AG09319 (cell line): Measurements from ENCODE around the gene ZNF714.

Source experiments
- DNase-seq: peaks from one replicate; pipeline ENCODE4 v3.0.0-alpha.2; 2010; ENCODE audit warnings: low read depth; ENCODE audit errors: extremely low read depth
- TF ChIP-seq, protein P1 (sequence below): IDR thresholded peaks from 2 replicates; pipeline ENCODE4 v1.5.1; 2011; ENCODE audit warnings: low read depth, mild to moderate bottlenecking, inconsistent platforms, low read length, moderate library complexity

The ZNF714 gene

DNA sequence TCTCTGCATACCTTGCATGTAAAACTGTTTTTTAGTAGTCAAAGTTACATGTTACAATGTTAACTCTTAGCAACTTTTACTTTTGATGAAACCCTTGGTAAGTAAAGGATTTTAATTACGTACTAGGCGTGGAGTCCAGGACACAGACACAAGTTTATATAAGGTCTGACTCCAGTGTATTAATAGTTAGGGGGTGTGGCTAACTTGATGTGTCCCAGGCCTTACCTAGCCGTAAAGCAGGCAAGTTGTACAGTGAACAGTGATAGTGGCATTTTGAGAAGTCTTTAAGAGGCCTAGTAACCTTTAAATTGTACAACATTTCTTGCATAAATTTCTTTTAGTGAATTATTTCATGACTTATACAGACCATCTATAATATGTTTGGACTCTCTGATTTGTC is 5.9 kb downstream of the ZNF714 start:
- TF ChIP-seq, protein P1, sequence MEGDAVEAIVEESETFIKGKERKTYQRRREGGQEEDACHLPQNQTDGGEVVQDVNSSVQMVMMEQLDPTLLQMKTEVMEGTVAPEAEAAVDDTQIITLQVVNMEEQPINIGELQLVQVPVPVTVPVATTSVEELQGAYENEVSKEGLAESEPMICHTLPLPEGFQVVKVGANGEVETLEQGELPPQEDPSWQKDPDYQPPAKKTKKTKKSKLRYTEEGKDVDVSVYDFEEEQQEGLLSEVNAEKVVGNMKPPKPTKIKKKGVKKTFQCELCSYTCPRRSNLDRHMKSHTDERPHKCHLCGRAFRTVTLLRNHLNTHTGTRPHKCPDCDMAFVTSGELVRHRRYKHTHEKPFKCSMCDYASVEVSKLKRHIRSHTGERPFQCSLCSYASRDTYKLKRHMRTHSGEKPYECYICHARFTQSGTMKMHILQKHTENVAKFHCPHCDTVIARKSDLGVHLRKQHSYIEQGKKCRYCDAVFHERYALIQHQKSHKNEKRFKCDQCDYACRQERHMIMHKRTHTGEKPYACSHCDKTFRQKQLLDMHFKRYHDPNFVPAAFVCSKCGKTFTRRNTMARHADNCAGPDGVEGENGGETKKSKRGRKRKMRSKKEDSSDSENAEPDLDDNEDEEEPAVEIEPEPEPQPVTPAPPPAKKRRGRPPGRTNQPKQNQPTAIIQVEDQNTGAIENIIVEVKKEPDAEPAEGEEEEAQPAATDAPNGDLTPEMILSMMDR, result no peak

DNA sequence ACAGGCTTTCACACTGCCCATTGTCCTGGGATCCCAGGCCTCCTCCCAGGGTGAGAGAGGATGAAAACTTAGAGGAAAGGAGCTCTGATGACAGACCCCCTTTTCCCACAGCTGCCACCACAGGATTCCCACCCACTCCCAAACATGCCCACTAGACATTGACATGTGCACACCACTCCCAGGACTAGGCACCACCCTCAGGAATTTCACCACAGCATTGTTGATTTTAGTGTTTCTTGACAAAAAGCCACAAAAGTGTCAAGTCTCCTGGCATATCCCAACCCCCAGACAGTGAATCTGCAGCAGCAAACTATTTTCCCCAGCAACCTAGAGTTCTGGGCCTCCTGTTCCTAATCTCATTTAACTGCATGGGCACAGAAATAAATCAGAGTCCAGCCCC is 10.1 kb downstream of the ZNF714 start:
- TF ChIP-seq, protein P1, result no peak
- no peak for DNase-seq

More for the DNA sequence above, 5.9 kb downstream of the ZNF714 start:
- DNase-seq, result no peak

DNA sequence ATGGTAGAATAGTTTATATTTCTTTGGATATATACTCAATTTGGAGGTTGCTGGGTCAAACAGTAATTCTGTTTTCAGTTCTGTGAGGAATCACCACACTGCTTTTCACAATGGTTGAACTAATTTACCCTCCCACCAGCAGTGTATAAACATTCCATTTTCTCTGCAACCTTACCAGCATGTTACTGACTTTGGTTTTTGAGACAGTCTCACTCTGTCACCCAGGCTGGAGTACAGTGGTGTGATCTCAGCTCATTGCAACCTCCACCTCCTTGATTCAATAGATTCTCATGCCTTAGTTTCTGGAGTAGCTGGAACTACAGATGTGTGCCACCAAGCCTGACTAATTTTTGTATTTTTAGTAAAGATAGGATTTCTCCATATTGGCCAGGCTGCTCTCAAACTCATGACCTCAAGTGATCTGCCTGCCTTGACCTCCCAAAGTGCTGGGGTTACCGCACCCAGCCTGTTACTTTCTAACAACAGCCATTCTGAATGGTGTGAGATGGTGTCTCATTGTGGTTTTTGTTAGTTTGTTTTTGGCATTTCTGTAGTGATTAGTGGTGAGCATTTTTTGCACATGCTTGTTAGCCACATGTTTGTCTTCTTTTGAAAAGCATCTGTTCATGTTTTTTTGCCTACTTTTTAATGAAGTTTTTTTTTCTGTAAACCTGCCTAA is 12.5 kb downstream of the ZNF714 start:
- no peak for DNase-seq
- TF ChIP-seq, protein P1, result no peak

GRCh38 chr19:21098291-21098690 is 16.3 kb downstream of the ZNF714 start:
- DNase-seq, result no peak
- TF ChIP-seq, protein P1, result no peak

GRCh38 chr19:21101521-21102242 is 19.7 kb downstream of the ZNF714 start:
- DNase-seq, result no peak
- TF ChIP-seq, protein P1, result no peak

- TF ChIP-seq, protein P1, result no peak
- no peak for DNase-seq
Measured at GRCh38 chr19:21109116-21109515, 27.1 kb downstream of the ZNF714 start.

GRCh38 chr19:21110183-21110582 is 28.2 kb downstream of the ZNF714 start:
- no peak for DNase-seq
- TF ChIP-seq, protein P1, result no peak
